Subcutaneous adipose tissue (tissue), 4 donors: ENCODE data around the gene MLPH. TPM values are rescaled to one million over a fixed set of nuclear protein-coding genes. Genes with fewer than 3 reads are reported as not detected.

Experiments
- total RNA-seq, 4 donors: library from RNA; depleted of rRNA; stranded (reverse); fragments of >200 nt; gene quantifications; one replicate each; pipeline ENCODE4 v1.1.0, GENCODE V29; 2016
- TF ChIP-seq, protein P1 (sequence below): fragments of 450-650 bp; IDR thresholded peaks from one replicate; pipeline ENCODE4 v1.5.1; 2016; ENCODE audit warnings: low read depth, mild to moderate bottlenecking, control low read depth, antibody characterized with exemption, moderate library complexity

Gene MLPH
- total RNA-seq, 4 donors from 2014 or later, result 7.1 to 24.7 (median 16.4) TPM

DNA sequence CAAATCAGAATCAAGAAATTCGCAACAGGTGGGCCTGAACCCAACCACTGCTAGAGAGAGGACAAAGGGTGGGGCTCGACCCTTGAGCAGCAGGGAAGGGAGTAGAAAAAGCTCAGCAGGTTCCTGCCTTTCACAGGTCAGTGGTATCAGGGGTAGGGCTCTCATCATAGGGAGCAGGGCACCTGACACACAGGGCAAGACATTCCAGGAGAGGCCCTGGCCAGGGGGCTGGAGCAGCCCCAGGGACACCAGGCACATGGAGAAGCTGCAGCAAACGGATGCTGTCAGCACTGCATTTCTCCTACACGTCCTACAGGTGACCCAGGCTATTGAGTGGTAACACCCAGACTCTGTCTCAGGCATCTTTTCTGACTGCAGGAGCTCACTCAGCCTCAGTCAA is 17.2 kb upstream of the MLPH start:
- TF ChIP-seq, protein P1, sequence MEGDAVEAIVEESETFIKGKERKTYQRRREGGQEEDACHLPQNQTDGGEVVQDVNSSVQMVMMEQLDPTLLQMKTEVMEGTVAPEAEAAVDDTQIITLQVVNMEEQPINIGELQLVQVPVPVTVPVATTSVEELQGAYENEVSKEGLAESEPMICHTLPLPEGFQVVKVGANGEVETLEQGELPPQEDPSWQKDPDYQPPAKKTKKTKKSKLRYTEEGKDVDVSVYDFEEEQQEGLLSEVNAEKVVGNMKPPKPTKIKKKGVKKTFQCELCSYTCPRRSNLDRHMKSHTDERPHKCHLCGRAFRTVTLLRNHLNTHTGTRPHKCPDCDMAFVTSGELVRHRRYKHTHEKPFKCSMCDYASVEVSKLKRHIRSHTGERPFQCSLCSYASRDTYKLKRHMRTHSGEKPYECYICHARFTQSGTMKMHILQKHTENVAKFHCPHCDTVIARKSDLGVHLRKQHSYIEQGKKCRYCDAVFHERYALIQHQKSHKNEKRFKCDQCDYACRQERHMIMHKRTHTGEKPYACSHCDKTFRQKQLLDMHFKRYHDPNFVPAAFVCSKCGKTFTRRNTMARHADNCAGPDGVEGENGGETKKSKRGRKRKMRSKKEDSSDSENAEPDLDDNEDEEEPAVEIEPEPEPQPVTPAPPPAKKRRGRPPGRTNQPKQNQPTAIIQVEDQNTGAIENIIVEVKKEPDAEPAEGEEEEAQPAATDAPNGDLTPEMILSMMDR, result no peak

DNA sequence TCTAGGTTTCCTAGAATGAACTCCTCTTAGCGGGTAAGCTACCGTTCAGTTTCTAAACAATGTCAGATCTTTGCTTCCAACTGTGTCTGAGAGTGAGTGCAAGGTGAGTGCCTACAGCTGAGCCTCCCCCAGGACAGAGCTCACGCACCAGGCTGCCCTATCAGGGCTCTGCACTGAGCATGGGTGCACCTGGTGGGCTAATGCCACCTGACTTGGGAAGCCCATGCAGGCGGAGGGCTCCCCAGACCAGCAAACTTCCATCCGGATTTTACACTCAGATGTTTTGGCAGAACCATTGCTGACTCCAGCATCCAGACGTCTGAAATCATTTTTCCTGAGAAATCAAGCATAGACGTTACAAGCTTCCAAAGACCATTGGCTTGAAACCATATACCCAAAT is 16.1 kb upstream of the MLPH start:
- TF ChIP-seq, protein P1, result no peak

DNA sequence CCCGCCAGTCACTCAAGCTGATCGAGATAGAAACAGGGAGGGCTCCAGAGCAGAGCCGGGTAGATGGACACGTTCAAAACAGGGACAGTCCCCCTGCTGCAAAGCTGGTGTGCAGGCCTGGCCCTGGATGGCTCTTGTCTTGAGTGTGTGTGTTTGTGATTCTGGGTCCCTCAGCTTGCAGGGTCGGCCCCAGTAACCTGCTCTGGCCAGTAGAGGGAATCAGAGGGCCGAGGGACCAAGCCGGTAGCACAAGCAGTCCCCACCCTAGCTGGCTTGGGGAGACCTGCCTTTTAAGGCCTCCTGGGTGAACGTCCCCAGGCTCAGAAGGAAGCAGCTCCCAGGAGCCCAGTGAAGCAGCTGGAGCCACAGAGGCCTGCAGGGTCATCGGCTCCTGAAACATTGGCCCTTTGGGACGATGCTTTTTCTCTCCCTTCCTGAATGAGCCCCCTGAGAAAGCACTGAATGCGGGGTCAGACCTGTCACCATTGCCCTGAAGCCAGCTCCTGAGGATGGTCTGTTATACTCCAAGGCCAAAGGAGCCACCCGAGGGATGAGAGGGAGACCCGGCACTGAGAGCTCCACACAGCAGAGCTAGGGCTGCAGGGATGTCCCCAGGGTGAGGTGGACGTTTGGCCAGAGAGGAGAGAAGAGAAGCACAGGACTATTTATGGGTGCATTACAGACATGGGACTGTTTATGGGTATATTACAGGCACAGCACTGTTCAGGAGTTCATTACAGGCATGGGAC is 15.4 kb upstream of the MLPH start:
- TF ChIP-seq, protein P1, result no peak

DNA sequence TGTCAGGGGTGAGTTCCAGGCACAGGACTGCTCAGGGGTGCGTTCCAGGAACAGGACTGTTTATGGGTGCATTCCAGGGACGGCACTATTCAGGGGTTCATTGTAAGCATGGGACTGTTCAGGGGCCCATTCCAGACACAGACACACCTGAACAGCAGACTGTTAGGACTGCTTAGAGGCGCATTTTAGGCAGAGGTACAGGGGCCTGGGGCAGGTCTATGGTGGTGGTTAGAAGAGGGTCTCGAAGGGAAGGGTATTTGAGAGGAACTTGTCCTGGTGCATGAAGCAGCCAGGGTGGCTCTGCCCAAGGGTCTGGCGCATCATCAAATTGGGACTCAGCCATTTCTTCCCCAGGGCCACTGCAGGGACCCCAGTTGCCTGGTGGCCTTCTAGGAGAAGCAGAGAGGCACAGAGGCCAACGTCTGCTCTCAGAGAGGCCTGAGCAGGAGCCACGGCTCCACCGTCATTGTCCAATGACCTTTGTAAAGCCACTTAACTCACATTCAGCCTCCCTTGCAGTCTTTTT is 14.8 kb upstream of the MLPH start:
- TF ChIP-seq, protein P1, result no peak

- TF ChIP-seq, protein P1, result no peak
These were observed 13.9 kb upstream of the MLPH start for GRCh38 chr2:237472909-237473877.

GRCh38 chr2:237473878-237474441 is 13.1 kb upstream of the MLPH start:
- TF ChIP-seq, protein P1, result no peak
